Measurements from ENCODE around the gene SLC35G1. TPM values are rescaled to one million over a fixed set of nuclear protein-coding genes. Genes with fewer than 3 reads are reported as not detected.

The SLC35G1 gene
- total and polyA plus RNA-seq, 2 of the 13 experiments (the other 11 are each of a cell fraction or from before 2014, with no cell fraction given), result 2.5 to 4.5 TPM

- ChIA-PET CTCF (ENCODE audit: low intra/inter-chr PET ratio, low total read pairs) (no interaction called here), POLR2A (no interaction called here)
- no peak overlapping the region for H3K4me2 ChIP-seq (ENCODE audit: low read depth, low read length)
- ATAC-seq, result no peak
- FAIRE-seq, result no peak
- H3K79me2 ChIP-seq (ENCODE audit: insufficient read depth, low read length), result no peaks in the 10 kb centered on the region
- in situ Hi-C loops (cut with HindIII; ENCODE audit: extremely low pct_ligation_motif_present, low pct_unique_long_range_greater_than_20kb) (no loop called here), intact Hi-C loops (cut with micrococcal nuclease; ENCODE audit: unreplicated experiment) (no loop called here)
- H3K4me3 ChIP-seq (replicated peaks in 1 of 3; ENCODE audit: insufficient read depth in 1 of 3, low read depth in 2 of 3, low read length in 3 of 3), result no peak overlapping the region
- H4K20me1 ChIP-seq (ENCODE audit: insufficient read depth, low read length), result no peaks in the 10 kb centered on the region
- H3K36me3 ChIP-seq (replicated peaks in 1 of 2; ENCODE audit: control insufficient read depth in 1 of 2, insufficient read depth in 2 of 2, low read length in 2 of 2), result no peaks in the 10 kb centered on the region
- no peak for DNase-seq (ENCODE audit: low spot score)
- no peaks in the 10 kb centered on the region for H3K4me1 ChIP-seq (ENCODE audit: insufficient read depth, low read length)
- WGBS (ENCODE audit: low lambda C conversion rate), result 48% methylated on average over 7 of the region's 30 CpGs
- no peak overlapping the region for H3K9ac ChIP-seq (ENCODE audit: insufficient read depth, low read depth, low read length)
- no peaks in the 10 kb centered on the region for H3K9me3 ChIP-seq (ENCODE audit: low read length)
- H2AFZ ChIP-seq (ENCODE audit: low read length), result no peak overlapping the region
- no peak overlapping the region for H3K27ac ChIP-seq (ENCODE audit: extremely low read length, insufficient read depth, low read length)
- peaks cover 0 to 14% of the 10 kb centered on the region in 2 experiments; a peak in 3 of 5 replicates for H3K27me3 ChIP-seq (ENCODE audit: control insufficient read depth in 1 of 2, insufficient read depth in 2 of 2, low read length in 2 of 2)
- no TSS peak for BruUV-seq (replicated peaks)
- TF ChIP-seq CCDC6 (CRISPR knock-in tag; IDR thresholded peaks at IDR 0.05), result no peak
- TF ChIP-seq ZNF274 (CRISPR knock-in tag; IDR thresholded peaks at IDR 0.05), result no peak
- no peak for TF ChIP-seq ZNF333 (CRISPR knock-in tag; IDR thresholded peaks at IDR 0.05; ENCODE audit: borderline replicate concordance)
- TF ChIP-seq RORA (CRISPR knock-in tag; IDR thresholded peaks at IDR 0.05), result no peak
- TF ChIP-seq HNRNPK (IDR thresholded peaks at IDR 0.05; ENCODE audit: low read depth, low read length, poor library complexity, severe bottlenecking), result no peak
- no peak for TF ChIP-seq CEBPZ (IDR thresholded peaks at IDR 0.05; ENCODE audit: low read length)
- TF ChIP-seq MYPOP (CRISPR knock-in tag; IDR thresholded peaks at IDR 0.05), result no peak
- TF ChIP-seq FOXA3 (CRISPR knock-in tag; IDR thresholded peaks at IDR 0.05), result no peak
- no peak for TF ChIP-seq NFAT5 (CRISPR knock-in tag; IDR thresholded peaks at IDR 0.05)
- no peak for TF ChIP-seq IRF9 (CRISPR knock-in tag; IDR thresholded peaks at IDR 0.05; ENCODE audit: borderline replicate concordance)
- TF ChIP-seq SOX6 (IDR thresholded peaks at IDR 0.05), result no peak
- no peak for TF ChIP-seq SOX6 (CRISPR knock-in tag; IDR thresholded peaks at IDR 0.05)
- TF ChIP-seq ZNF839 (CRISPR knock-in tag; IDR thresholded peaks at IDR 0.05; ENCODE audit: borderline replicate concordance), result no peak
- TF ChIP-seq KMT2A (CRISPR knock-in tag; IDR thresholded peaks at IDR 0.05), result no peak
Measured at GRCh38 chr10:93844979-93845626, 48.7 kb upstream of the SLC35G1 start.

All from HepG2 (cell line).